Activated naive CD4-positive, alpha-beta T cell treated with anti-CD3 and anti-CD28 coated beads, Interleukin-2, amount 50 U/mL, for 16 hours (primary cell): Measurements from ENCODE around the gene SNRNP25.
"Not testable (repeated sequence)": the region's sequence is repeated elsewhere in the genome, so short reads cannot be mapped to it uniquely, and the experiment has no call there.

Experiments used
- DNase-seq: peaks from one replicate; pipeline ENCODE4 v3.0.0-alpha.2; 2020

Gene SNRNP25

GRCh38 chr16:53346-54236 is at the start of gene SNRNP25, which contains the start of gene POLR3K:
SNRNP25 (plus strand) TSS chr16:53828; CDS start chr16:54017, 189 bp downstream.
POLR3K (minus strand) TSS chr16:53608; CDS start chr16:53586, 22 bp downstream.
- DNase-seq, result peak; percentile 99

- DNase-seq, result no peak
Measured at GRCh38 chr16:9903-10665, 43.5 kb upstream of the SNRNP25 start.

- DNase-seq, result peak; percentile 86
Measured at GRCh38 chr16:10772-11171, 42.9 kb upstream of the SNRNP25 start.

- not testable (repeated sequence) for DNase-seq
Measured at GRCh38 chr16:17062-17765, 36.4 kb upstream of the SNRNP25 start.

- DNase-seq, result not testable (repeated sequence)
Measured at GRCh38 chr16:20886-21285, 32.7 kb upstream of the SNRNP25 start.

GRCh38 chr16:24151-24550 is 29.5 kb upstream of the SNRNP25 start:
- DNase-seq, result not testable (repeated sequence)

GRCh38 chr16:25926-26348 is 27.7 kb upstream of the SNRNP25 start:
- DNase-seq, result not testable (repeated sequence)

- DNase-seq, result not testable (repeated sequence)
Measured at GRCh38 chr16:30627-31026, 23.0 kb upstream of the SNRNP25 start.

- not testable (repeated sequence) for DNase-seq
Measured at GRCh38 chr16:33154-33876, 20.3 kb upstream of the SNRNP25 start.

GRCh38 chr16:33877-34647 is 19.6 kb upstream of the SNRNP25 start:
- no peak for DNase-seq

GRCh38 chr16:34648-34987 is 19.0 kb upstream of the SNRNP25 start:
- no peak for DNase-seq

GRCh38 chr16:35011-35677 is 18.5 kb upstream of the SNRNP25 start:
- no peak for DNase-seq

GRCh38 chr16:35678-36305 is 17.8 kb upstream of the SNRNP25 start:
- DNase-seq, result no peak

GRCh38 chr16:36336-36984 is 17.2 kb upstream of the SNRNP25 start:
- DNase-seq, result no peak

- DNase-seq, result no peak
Measured at GRCh38 chr16:37511-37910, 16.1 kb upstream of the SNRNP25 start.

- not testable (repeated sequence) for DNase-seq
Measured at GRCh38 chr16:38206-38605, 15.4 kb upstream of the SNRNP25 start.

GRCh38 chr16:38941-39892 is 14.4 kb upstream of the SNRNP25 start:
- peak; percentile 29 for DNase-seq

- DNase-seq, result no peak
Measured at GRCh38 chr16:41439-42068, 12.1 kb upstream of the SNRNP25 start.
